ENCODE results near the gene STUB1.

The STUB1 gene

GRCh38 chr16:714558-715476, 34.6 kb downstream of the STUB1 start, which contains the start of gene METRN:
Gene METRN, plus strand, starts transcription at chr16:715118. Its CDS starts 172 bp downstream, at chr16:715290.
- peak; percentile 85 for DNase-seq

GRCh38 chr16:715477-716199, 35.4 kb downstream of the STUB1 start:
- DNase-seq, result no peak

- no peak for DNase-seq
Measured at GRCh38 chr16:716200-716568, 36.0 kb downstream of the STUB1 start.

- no peak for DNase-seq
Measured at GRCh38 chr16:716768-717325, 36.6 kb downstream of the STUB1 start.

- DNase-seq, result no peak
Measured at GRCh38 chr16:717450-718245, 37.4 kb downstream of the STUB1 start.

- no peak for DNase-seq
Measured at GRCh38 chr16:718389-718788, 38.2 kb downstream of the STUB1 start.

- DNase-seq, result no peak
Measured at GRCh38 chr16:718922-719321, 38.7 kb downstream of the STUB1 start.

GRCh38 chr16:719815-720446, 39.7 kb downstream of the STUB1 start:
- no peak for DNase-seq

- no peak for DNase-seq
Measured at GRCh38 chr16:720447-720989, 40.3 kb downstream of the STUB1 start.

GRCh38 chr16:720990-721764, 41.0 kb downstream of the STUB1 start, which contains the start of gene ANTKMT:
Gene ANTKMT, plus strand, starts transcription at chr16:721146. Its CDS starts 129 bp downstream, at chr16:721275.
- peak; percentile 51 for DNase-seq

- DNase-seq, result no peak
Measured at GRCh38 chr16:721765-722540, 41.7 kb downstream of the STUB1 start.

GRCh38 chr16:722835-723633, 42.8 kb downstream of the STUB1 start:
- no peak for DNase-seq

GRCh38 chr16:723695-724094, 43.5 kb downstream of the STUB1 start:
- DNase-seq, result no peak

GRCh38 chr16:724188-725040, 44.2 kb downstream of the STUB1 start:
- DNase-seq, result no peak

GRCh38 chr16:725041-725376, 44.8 kb downstream of the STUB1 start:
- no peak for DNase-seq

- DNase-seq, result no peak
Measured at GRCh38 chr16:725463-726187, 45.4 kb downstream of the STUB1 start.

GRCh38 chr16:726188-726437, 45.9 kb downstream of the STUB1 start:
- DNase-seq, result no peak
